ENCODE data around the gene CPE. TPM values are rescaled to one million over a fixed set of nuclear protein-coding genes. Genes with fewer than 3 reads are reported as not detected.

Gene CPE
- total and polyA plus RNA-seq, 2 of the 4 experiments (the other 2 are of a cell fraction) = 3.6 to 13.5 TPM

GRCh38 chr4:165433529-165433928 is 54.7 kb downstream of the CPE start:
- Histone ChIP-seq H3K14ac (replicated peaks; ENCODE audit: low read depth, low read length) (no peak overlapping the region), H2AFZ (replicated peaks; ENCODE audit: low read length, poor library complexity) (no peak overlapping the region), H3K9ac (ENCODE audit: low read depth, low read length) (no peak overlapping the region), H4K5ac (ENCODE audit: low read depth, low read length) (no peak overlapping the region), H4K20me1 (ENCODE audit: insufficient read depth, low read length) (no peaks in the 10 kb centered on the region), H3K4me2 (ENCODE audit: low read depth, low read length) (no peak overlapping the region), H3K9me3 (ENCODE audit: control insufficient read depth, insufficient read depth, low read length) (no peaks in the 10 kb centered on the region), H3K27ac (ENCODE audit: insufficient read depth, low read length) (no peak overlapping the region), H4K8ac (ENCODE audit: low read depth in 2 of 2, low read length in 2 of 2) (no peak overlapping the region), H2BK120ac (ENCODE audit: low read depth, low read length) (no peak overlapping the region), H2BK5ac (ENCODE audit: low read depth, low read length, poor library complexity, severe bottlenecking) (no peak overlapping the region), H3K36me3 (ENCODE audit: control insufficient read depth, insufficient read depth, low read length) (no peaks in the 10 kb centered on the region), H2AK5ac (ENCODE audit: low read depth, low read length) (no peak overlapping the region), H3K4me3 (ENCODE audit: insufficient read depth, low read depth, low read length) (no peak overlapping the region), H3K79me1 (ENCODE audit: low read depth in 1 of 2, low read length in 2 of 2) (no peaks in the 10 kb centered on the region), H3K4me1 (ENCODE audit: control insufficient read depth, insufficient read depth, low read length) (no peaks in the 10 kb centered on the region), H3K23ac (ENCODE audit: low read depth, low read length) (no peak overlapping the region), H3K18ac (ENCODE audit: low read depth, low read length) (no peak overlapping the region), H3K4ac (ENCODE audit: low read depth, low read length) (no peak overlapping the region), H3K27me3 (ENCODE audit: control insufficient read depth, insufficient read depth, low read length) (no peaks in the 10 kb centered on the region), H2BK20ac (ENCODE audit: low read depth, low read length) (no peak overlapping the region), H3K56ac (ENCODE audit: extremely low read depth, insufficient read depth, low read length) (no peak overlapping the region), H4K91ac (ENCODE audit: insufficient read depth, low read depth, low read length) (no peak overlapping the region), H3K9me1 (ENCODE audit: insufficient read depth, low read length) (no peaks in the 10 kb centered on the region), H2BK15ac (ENCODE audit: low read depth, low read length) (no peak overlapping the region), H2AK9ac (replicated peaks; ENCODE audit: low read depth, low read length, poor library complexity) (no peak overlapping the region)
- WGBS, 2 experiments (ENCODE audit: extremely low coverage in 2 of 2, insufficient read length in 1 of 2) = 100% methylated on average over 1 of the region's 5 CpGs; no CpG with 5 or more reads in 1 of the 2 experiments
- intact Hi-C loops (cut with micrococcal nuclease) (no loop called here), dilution Hi-C loops (cut with HindIII; ENCODE audit: low sequenced_read_pairs, unreplicated experiment) (no loop called here), in situ Hi-C loops (cut with MboI; ENCODE audit: low sequenced_read_pairs) (no loop called here)
- DNase-seq (no peak), ATAC-seq (ENCODE audit: low read depth) (no peak)
- ChIA-PET CTCF (no interaction called here), POLR2A (ENCODE audit: unreplicated experiment) (no interaction called here)
- BruUV-seq (replicated peaks) = no TSS peak
- TF ChIP-seq CTCF (conservative IDR thresholded peaks at IDR 0.05; ENCODE audit: low read depth, low read length) (no peak), NFE2L2 (IDR thresholded peaks at IDR 0.05; ENCODE audit: low read depth, low read length) (no peak)
